GM10266 (cell line): ENCODE results near the gene MTCH1.
"Not testable (repeated sequence)": the region's sequence is repeated elsewhere in the genome, so short reads cannot be mapped to it uniquely, and the experiment has no call there.

Experiments used
- DNase-seq: peaks from one replicate; pipeline ENCODE4 v3.0.0; 2012; ENCODE audit errors: extremely low spot score
- TF ChIP-seq, protein P1 (sequence below): IDR thresholded peaks from 2 replicates; pipeline ENCODE4 v1.5.1; 2012; ENCODE audit warnings: mild to moderate bottlenecking, low read depth; ENCODE audit not compliant: control insufficient read depth, insufficient read depth; ENCODE audit errors: missing control alignments

The MTCH1 gene

DNA sequence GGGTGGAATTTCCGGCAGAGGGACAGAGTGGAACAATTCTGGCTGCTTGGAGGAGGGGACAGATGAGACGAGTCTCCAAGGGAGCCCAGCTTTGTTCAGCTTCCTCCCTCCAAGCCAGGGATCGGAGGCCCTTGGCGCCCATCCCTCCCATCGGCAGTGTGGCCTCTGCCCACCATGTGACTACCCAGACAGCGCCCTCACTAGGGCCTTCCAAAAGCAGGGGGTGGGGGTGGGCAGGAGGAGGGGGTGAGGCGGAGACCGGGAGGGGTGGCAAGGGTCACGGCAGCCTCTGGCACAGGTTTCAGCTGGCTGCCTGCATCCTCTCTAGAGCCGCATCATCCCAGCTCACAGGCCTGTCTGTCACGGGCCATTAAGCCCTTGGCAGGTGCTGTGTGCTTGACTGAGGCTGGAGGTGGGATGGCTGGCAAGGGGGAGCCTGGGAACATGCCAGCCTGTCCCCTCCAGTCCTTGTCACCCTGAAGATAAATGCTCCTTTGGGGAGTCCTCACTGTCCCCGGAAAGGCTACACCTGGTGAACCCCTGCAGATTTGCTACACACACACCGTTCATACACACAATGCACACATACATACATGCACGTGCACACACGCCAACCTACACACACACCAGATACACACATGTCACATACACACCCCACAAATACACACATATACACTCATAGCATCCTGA is 13.2 kb upstream of the MTCH1 start:
- TF ChIP-seq, protein P1, sequence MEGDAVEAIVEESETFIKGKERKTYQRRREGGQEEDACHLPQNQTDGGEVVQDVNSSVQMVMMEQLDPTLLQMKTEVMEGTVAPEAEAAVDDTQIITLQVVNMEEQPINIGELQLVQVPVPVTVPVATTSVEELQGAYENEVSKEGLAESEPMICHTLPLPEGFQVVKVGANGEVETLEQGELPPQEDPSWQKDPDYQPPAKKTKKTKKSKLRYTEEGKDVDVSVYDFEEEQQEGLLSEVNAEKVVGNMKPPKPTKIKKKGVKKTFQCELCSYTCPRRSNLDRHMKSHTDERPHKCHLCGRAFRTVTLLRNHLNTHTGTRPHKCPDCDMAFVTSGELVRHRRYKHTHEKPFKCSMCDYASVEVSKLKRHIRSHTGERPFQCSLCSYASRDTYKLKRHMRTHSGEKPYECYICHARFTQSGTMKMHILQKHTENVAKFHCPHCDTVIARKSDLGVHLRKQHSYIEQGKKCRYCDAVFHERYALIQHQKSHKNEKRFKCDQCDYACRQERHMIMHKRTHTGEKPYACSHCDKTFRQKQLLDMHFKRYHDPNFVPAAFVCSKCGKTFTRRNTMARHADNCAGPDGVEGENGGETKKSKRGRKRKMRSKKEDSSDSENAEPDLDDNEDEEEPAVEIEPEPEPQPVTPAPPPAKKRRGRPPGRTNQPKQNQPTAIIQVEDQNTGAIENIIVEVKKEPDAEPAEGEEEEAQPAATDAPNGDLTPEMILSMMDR: no peak

DNA sequence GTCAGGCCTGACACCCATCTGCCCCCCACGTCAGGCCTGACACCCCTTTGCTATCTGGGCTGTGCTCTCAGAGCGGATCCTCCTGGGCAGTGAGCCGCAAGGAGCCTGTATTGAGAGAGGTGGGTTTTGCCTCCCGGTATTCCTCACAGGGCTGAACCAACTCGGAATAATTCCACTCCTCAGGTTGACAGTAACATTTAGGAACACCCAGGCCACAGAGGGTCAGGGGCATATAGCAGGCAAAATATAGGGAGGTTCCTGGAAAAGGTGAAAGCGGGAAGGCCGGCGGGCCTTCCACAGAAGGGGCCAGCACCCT is 12.7 kb upstream of the MTCH1 start:
- no peak for DNase-seq
- TF ChIP-seq, protein P1: no peak

More for the DNA sequence above, 13.2 kb upstream of the MTCH1 start:
- no peak for DNase-seq

DNA sequence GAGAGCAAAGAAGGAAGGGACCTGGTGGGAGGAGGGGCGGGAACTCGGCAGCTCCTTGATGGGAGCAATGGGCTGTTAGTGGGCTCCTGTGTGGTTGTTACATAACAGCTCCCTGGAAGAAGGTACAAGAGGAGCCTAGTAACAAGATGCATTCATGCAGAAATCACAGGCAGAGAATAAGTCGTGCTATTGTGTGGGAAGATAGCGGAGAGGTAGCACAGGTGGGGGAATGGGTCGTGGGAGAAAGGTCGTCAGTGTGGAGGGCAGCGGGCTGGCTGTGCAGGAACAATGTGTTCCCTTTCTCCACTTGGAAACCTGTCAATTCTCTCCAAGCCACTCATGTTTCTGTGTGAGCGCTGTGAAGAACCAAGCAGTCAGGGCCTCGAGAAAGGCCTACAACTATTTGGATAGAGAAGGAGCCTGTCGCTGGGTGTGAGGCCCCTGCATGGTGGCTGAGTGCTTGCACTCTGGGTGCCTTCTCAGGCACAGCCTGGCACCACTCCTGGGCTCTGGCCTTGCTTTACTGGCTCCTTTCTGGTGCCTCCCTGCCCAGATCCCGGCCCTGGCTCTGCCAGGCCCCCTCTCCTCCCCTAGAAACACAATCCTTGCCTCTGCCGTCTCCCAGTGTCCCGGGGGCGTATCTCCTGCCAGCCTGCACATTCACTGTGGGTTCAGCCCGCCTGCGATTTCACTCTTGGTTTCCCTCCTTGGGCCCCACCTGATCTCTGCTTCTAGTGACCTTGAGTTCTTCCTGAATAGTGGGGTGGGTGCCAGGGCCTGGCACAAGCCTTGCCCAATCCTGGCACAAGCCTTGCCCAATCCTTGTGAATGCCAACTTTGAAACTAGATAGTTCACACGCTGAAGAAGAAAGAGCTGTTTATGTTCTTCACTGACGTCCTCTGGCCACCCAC is 12.1 kb upstream of the MTCH1 start:
- TF ChIP-seq, protein P1: no peak
- no peak for DNase-seq

DNA sequence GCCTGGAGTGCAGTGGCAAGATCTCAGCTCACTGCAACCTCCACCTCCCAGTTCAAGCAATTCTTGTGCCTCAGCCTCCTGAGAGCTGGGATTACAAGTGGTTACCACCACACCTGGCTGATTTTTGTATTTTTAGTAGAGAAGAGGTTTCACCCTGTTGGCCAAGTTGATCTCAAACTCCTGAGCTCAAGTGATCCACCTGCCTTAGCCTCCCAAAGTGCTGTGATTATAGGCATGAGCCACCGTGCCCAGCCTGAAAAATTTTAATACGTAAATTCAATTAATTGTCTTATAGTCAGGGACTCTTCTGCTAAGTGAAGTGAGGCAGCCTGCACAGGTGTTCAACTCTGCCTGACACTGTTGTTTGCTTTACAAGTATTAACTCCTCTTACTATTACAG is 4.4 kb upstream of the MTCH1 start:
- not testable (repeated sequence) for DNase-seq

DNA sequence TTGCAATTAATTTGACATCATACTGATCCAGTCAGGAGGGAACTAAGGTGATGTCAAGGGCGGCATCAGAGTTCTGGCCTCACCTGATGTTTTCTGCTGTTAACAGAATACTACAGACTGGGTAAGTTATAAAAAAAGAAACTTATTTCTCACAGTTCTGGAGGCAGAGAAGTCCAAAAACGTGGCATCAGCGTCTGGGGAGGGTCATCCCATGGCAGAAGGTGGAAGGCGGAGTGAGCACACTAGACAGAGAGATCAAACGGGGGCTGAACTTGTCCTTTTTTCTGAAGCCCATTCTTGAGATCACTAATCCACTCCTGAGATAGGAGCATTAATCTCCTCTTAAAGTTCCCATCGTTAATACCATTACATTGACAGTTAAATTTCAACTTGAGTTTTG is 3.3 kb upstream of the MTCH1 start:
- TF ChIP-seq, protein P1: no peak
- DNase-seq: no peak

DNA sequence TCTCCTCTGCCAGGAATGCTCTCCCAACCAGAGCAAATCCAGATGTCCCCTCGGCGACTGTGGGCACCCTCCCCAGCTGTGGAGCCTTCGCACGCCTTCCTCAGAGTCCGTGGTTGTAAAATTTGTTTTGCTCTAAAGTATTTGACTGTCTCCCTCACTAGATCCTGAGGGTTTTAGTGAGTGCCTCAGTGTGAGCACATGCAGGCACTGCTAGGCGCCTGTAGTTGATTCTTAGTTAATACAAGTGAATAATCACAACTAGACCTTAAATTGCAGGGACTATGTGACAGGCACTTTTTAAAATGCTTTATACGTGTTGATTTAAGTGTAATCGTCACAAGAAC is 680 bp upstream of the MTCH1 start:
- DNase-seq: no peak
- TF ChIP-seq, protein P1: no peak

DNA sequence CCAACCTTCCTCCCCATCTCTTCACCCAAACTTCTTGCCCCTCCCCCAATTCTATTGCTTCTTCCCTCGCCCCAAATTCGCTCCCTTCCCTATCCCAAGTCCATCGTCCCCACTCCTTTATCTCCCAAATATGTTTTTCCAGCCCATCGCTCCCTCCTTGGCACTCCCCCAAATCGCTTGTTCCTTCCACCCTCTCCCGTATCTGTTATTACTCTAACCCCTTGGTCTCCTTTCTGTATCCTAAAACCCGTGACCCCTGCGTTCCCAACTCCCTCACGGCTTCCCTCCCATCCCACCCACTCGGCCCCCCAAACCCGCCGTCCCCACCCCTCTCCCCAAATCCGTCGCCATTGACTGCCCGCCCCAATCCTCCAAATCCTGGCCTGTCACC is 584 bp downstream of the MTCH1 start:
- DNase-seq: no peak
- TF ChIP-seq, protein P1: no peak
